ENCODE data around the gene DTNB. TPM values are rescaled to one million over a fixed set of nuclear protein-coding genes. Genes with fewer than 3 reads are reported as not detected.

The DTNB gene
- total and polyA plus RNA-seq, 10 of the 15 experiments (the other 5 are each of a cell fraction or from before 2014, with no cell fraction given) = 4.5 to 30.6 (median 11.9) TPM

DNA sequence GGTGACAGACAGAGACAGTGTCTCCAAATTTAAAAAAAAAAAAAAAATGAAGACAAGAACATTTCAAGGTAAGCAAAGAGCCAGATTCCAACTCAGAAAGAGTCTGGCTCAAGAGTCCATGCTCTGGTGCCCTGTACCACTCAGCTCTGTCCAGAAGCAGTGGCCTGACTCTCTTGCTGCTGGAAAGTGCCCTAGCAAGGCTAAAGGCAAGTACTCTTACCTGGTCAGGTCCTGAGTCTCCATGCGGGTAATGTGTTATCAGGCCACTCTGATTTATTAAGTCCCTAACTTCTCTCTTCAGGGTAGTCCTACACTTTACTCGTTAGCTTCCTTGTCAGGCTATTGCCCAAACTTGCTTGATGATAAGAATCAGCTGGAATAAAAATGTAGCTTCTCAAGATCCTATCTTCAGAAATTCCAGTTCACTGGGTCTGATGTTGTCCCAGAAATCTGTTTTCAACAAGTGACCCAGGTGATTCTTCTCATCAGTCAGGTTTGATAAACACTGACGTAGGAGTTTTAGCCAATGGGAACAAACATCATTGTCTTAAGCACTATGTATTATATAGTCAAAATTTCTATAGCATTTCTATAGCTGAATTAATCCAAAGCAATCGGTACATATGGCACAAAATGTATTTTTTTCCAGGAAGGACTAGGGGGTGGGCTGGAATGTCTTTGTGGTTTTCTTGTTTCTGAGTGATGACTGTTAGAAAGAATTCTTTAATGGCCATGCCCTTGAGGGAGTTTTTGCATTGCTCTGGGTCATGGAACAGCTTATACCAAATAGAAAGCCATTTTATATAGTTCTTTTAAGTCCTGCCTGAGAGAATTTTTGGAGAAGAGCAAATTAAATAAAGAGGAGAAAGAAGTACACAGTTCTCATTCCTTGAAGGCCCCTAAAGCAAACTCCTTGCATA lies 191.7 kb downstream of the DTNB start:
- in situ Hi-C loops (cut with MboI) = no loop called here
- H3K4me2 ChIP-seq (ENCODE audit: control insufficient read depth, insufficient read depth) = no peak overlapping the region
- no peak for TF ChIP-seq SIN3A (IDR thresholded peaks at IDR 0.05; ENCODE audit: low read depth, low read length)
- TF ChIP-seq BCL11A (IDR thresholded peaks at IDR 0.05; ENCODE audit: low read depth, low read length) = no peak
- no peak for TF ChIP-seq IKZF2 (IDR thresholded peaks at IDR 0.05)
- no peak for TF ChIP-seq SIX5 (IDR thresholded peaks at IDR 0.05; ENCODE audit: low read depth, low read length, severe bottlenecking)
- TF ChIP-seq SRF (IDR thresholded peaks at IDR 0.05; ENCODE audit: low read depth in 2 of 2, low read length in 2 of 2) = no peak
- no peak for TF ChIP-seq CUX1 (IDR thresholded peaks at IDR 0.05; ENCODE audit: insufficient replicate concordance, low read depth, low read length)
- no peak for TF ChIP-seq IRF4 (IDR thresholded peaks at IDR 0.05; ENCODE audit: low read depth, low read length)
- TF ChIP-seq SMARCA5 (IDR thresholded peaks at IDR 0.05) = no peak
- TF ChIP-seq SPI1 (IDR thresholded peaks at IDR 0.05; ENCODE audit: borderline replicate concordance, insufficient read depth, low read depth, low read length) = no peak
- no peak for TF ChIP-seq KLF5 (IDR thresholded peaks at IDR 0.05; ENCODE audit: partially characterized antibody)
- no peak for TF ChIP-seq MYC (IDR thresholded peaks at IDR 0.05; ENCODE audit: insufficient read depth, insufficient read length, insufficient replicate concordance, low read length, severe bottlenecking)
- no peak for TF ChIP-seq USF1 (IDR thresholded peaks at IDR 0.05; ENCODE audit: borderline replicate concordance, extremely low read length, insufficient read depth, low read depth, low read length)
- H3K79me2 ChIP-seq (ENCODE audit: control insufficient read depth, insufficient read depth, low read length) = no peaks in the 10 kb centered on the region
- no peaks in the 10 kb centered on the region for H3K9me3 ChIP-seq (replicated peaks; ENCODE audit: control insufficient read depth, insufficient read depth, low read length)
- RAD21 ChIA-PET (ENCODE audit: unreplicated experiment) = interaction anchor here (0.7 to 1.6 kb wide), 7 partner anchors 28 to 81 kb away, joined by 3 read pairs; no protein-coding TSS in a partner anchor
- 97% methylated on average over 4 of the region's 4 CpGs for WGBS (ENCODE audit: insufficient coverage, insufficient replicate concordance, low lambda C conversion rate, missing lambda C conversion rate)
- H3K27ac ChIP-seq (ENCODE audit: control insufficient read depth, insufficient read depth) = no peak overlapping the region
- H3K27me3 ChIP-seq (replicated peaks in 1 of 2; ENCODE audit: control insufficient read depth in 2 of 2, insufficient read depth in 2 of 2, low read length in 1 of 2) = no peaks in the 10 kb centered on the region
- H3K4me3 ChIP-seq = no peak overlapping the region
- BruUV-seq (replicated peaks) = no TSS peak
- no peaks in the 10 kb centered on the region for H4K20me1 ChIP-seq (ENCODE audit: control insufficient read depth, insufficient read depth)
- FAIRE-seq = no peak
- CTCF ChIA-PET = interaction anchor here (0.6 to 1.6 kb wide), 10 partner anchors 19 to 208 kb away, joined by 3 to 4 read pairs (median 3); no protein-coding TSS in a partner anchor
- H3K9ac ChIP-seq (ENCODE audit: control insufficient read depth, insufficient read depth, low read length) = no peak overlapping the region
- ATAC-seq = no peak
- H2AFZ ChIP-seq (ENCODE audit: control insufficient read depth, low read depth, low read length) = no peak overlapping the region
- SMC1A ChIA-PET (ENCODE audit: uncharacterized antibody, unreplicated experiment) = interaction anchor here (0.7 to 2.8 kb wide), 10 partner anchors 15 to 119 kb away, joined by 3 to 7 read pairs (median 4); no protein-coding TSS in a partner anchor
- no peaks in the 10 kb centered on the region; a peak in 1 of 4 replicates for H3K36me3 ChIP-seq (ENCODE audit: control insufficient read depth in 2 of 2, insufficient read depth in 2 of 2, low read length in 1 of 2)
- peaks cover 9% of the 10 kb centered on the region for H3K4me1 ChIP-seq (ENCODE audit: control insufficient read depth, insufficient read depth, low read length)
- intact Hi-C loops (cut with micrococcal nuclease; ENCODE audit: unreplicated experiment) = no loop called here
- POLR2A ChIA-PET = interaction anchor here (0.5 to 0.8 kb wide), 9 partner anchors 12 to 1434 kb away, joined by 3 to 6 read pairs (median 3); partner anchors contain the start of gene WDCP
- no peak for DNase-seq (ENCODE audit: low read depth, low spot score)

All from GM12878 (cell line).